Activated CD8-positive, alpha-beta memory T cell treated with anti-CD3 and anti-CD28 coated beads for 48 hours (primary cell): Measurements from ENCODE around the gene PSMG1.
A peak's percentile ranks its signal among the peaks of the same experiment; 100 is the strongest.
"Not testable (repeated sequence)": the region's sequence is repeated elsewhere in the genome, so short reads cannot be mapped to it uniquely, and the experiment has no call there.

Source experiments
- DNase-seq, 3 experiments: peaks; one replicate each; pipeline ENCODE4 v3.0.0-alpha.2; 2020; ENCODE audit warnings: low read depth in 2 of 3, low spot score in 2 of 3

Gene PSMG1

GRCh38 chr21:39183272-39184049, at the start of gene PSMG1:
Gene PSMG1 (minus strand): TSS chr21:39183451. CDS start chr21:39183385, 66 bp downstream.
- peak; percentile 85 to 94 (median 89) for DNase-seq

GRCh38 chr21:39232861-39233291, 49.6 kb upstream of the PSMG1 start:
- no peak for DNase-seq

GRCh38 chr21:39224930-39225329, 41.7 kb upstream of the PSMG1 start:
- DNase-seq: no peak

- no peak for DNase-seq
These were observed 38.8 kb upstream of the PSMG1 start for GRCh38 chr21:39221997-39222486.

- DNase-seq: no peak
These were observed 38.2 kb upstream of the PSMG1 start for GRCh38 chr21:39221282-39221996.

GRCh38 chr21:39220875-39221274, 37.6 kb upstream of the PSMG1 start:
- DNase-seq: not testable (repeated sequence)

- no peak for DNase-seq
These were observed 36.9 kb upstream of the PSMG1 start for GRCh38 chr21:39220150-39220549.

GRCh38 chr21:39218082-39218409, 34.8 kb upstream of the PSMG1 start:
- no peak for DNase-seq

- DNase-seq: no peak
These were observed 34.3 kb upstream of the PSMG1 start for GRCh38 chr21:39217356-39218081.

GRCh38 chr21:39216290-39216689, 33.0 kb upstream of the PSMG1 start:
- DNase-seq: no peak

GRCh38 chr21:39215078-39215477, 31.8 kb upstream of the PSMG1 start:
- no peak for DNase-seq

- no peak for DNase-seq
These were observed 26.1 kb upstream of the PSMG1 start for GRCh38 chr21:39209334-39209688.

- no peak for DNase-seq
These were observed 25.5 kb upstream of the PSMG1 start for GRCh38 chr21:39208624-39209333.

- DNase-seq: no peak
These were observed 20.9 kb upstream of the PSMG1 start for GRCh38 chr21:39204134-39204533.

GRCh38 chr21:39198800-39199199, 15.5 kb upstream of the PSMG1 start:
- DNase-seq: no peak

GRCh38 chr21:39197448-39198233, 14.4 kb upstream of the PSMG1 start:
- DNase-seq: no peak

- DNase-seq: no peak
These were observed 13.6 kb upstream of the PSMG1 start for GRCh38 chr21:39196838-39197237.

GRCh38 chr21:39196310-39196709, 13.1 kb upstream of the PSMG1 start:
- DNase-seq: no peak

- no peak for DNase-seq
These were observed 10.1 kb upstream of the PSMG1 start for GRCh38 chr21:39193380-39193779.

GRCh38 chr21:39189857-39190604, 6.8 kb upstream of the PSMG1 start:
- DNase-seq: no peak
